Measurements from ENCODE around the gene MVB12A. TPM values are rescaled to one million over a fixed set of nuclear protein-coding genes. Genes with fewer than 3 reads are reported as not detected.

MVB12A gene
- total and polyA plus RNA-seq, 9 of the 15 experiments (the other 6 are each of a cell fraction or from before 2014, with no cell fraction given) = 1.2 to 46.2 (median 22.4) TPM

GRCh38 chr19:17470068-17470841, 50.4 kb downstream of the MVB12A start, which contains the start of gene SLC27A1 (continued):
- TF ChIP-seq SAFB (IDR thresholded peaks at IDR 0.05; ENCODE audit: borderline replicate concordance, low read depth, low read length) (peak; percentile 92), HNRNPK (IDR thresholded peaks at IDR 0.05; ENCODE audit: low read depth, low read length, poor library complexity, severe bottlenecking) (no peak), MLLT1 (IDR thresholded peaks at IDR 0.05) (0 out of 4 replicates have a peak, but pooled peaks of 1 of the 2 experiments have one; percentile 16), RBM34 (IDR thresholded peaks at IDR 0.05; ENCODE audit: borderline replicate concordance, insufficient read depth, low read length) (no peak), MCM3 (IDR thresholded peaks at IDR 0.05) (no peak), ILF3 (IDR thresholded peaks at IDR 0.05; ENCODE audit: borderline replicate concordance) (no peak), FOXA1 (IDR thresholded peaks at IDR 0.05; ENCODE audit: borderline replicate concordance) (no peak), PHF20 (IDR thresholded peaks at IDR 0.05; ENCODE audit: partially characterized antibody) (peak; percentile 28), ZC3H11A (IDR thresholded peaks at IDR 0.05; ENCODE audit: low read depth, low read length) (no peak), HCFC1 (IDR thresholded peaks at IDR 0.05; ENCODE audit: low read depth, low read length) (no peak), EP400 (IDR thresholded peaks at IDR 0.05) (no peak), ADNP (tag; IDR thresholded peaks at IDR 0.05) (no peak), THAP7 (CRISPR knock-in tag; IDR thresholded peaks at IDR 0.05) (no peak), ZNF253 (CRISPR knock-in tag; conservative IDR thresholded peaks at IDR 0.05) (no peak), RBM22 (IDR thresholded peaks at IDR 0.05; ENCODE audit: low read depth, low read length, poor library complexity, severe bottlenecking) (no peak), FOXK2 (conservative IDR thresholded peaks at IDR 0.05 in 1 of 2, IDR thresholded peaks at IDR 0.05 in 1 of 2; ENCODE audit: low read depth in 2 of 2) (peak; percentile 51 to 67; a peak in 2 of 4 replicates), DDX20 (tag; IDR thresholded peaks at IDR 0.05; ENCODE audit: low read depth) (no peak), ARID1B (IDR thresholded peaks at IDR 0.05) (no peak), SMAD1 (IDR thresholded peaks at IDR 0.05; ENCODE audit: low read depth, low read length, partially characterized antibody) (no peak), ATF1 (CRISPR knock-in tag; IDR thresholded peaks at IDR 0.05) (no peak), ATF1 (tag; IDR thresholded peaks at IDR 0.05) (0 out of 2 replicates have a peak, but pooled peaks have one; percentile 23), MBD2 (IDR thresholded peaks at IDR 0.05; ENCODE audit: borderline replicate concordance, low read depth) (peak; percentile 7; the same call in 1 of the 2 replicates), ZBTB34 (CRISPR knock-in tag; IDR thresholded peaks at IDR 0.05) (no peak), BHLHE40 (IDR thresholded peaks at IDR 0.05; ENCODE audit: low read length) (no peak), MEF2D (tag; conservative IDR thresholded peaks at IDR 0.05; ENCODE audit: low read depth) (no peak), POLR2H (tag; IDR thresholded peaks at IDR 0.05; ENCODE audit: low read depth) (no peak)
- TF ChIP-seq, protein P1, sequence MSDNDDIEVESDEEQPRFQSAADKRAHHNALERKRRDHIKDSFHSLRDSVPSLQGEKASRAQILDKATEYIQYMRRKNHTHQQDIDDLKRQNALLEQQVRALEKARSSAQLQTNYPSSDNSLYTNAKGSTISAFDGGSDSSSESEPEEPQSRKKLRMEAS (CRISPR knock-in tag; IDR thresholded peaks at IDR 0.05) = peak; percentile 41; the same call in 1 of the 2 replicates
